GM20431 (cell line): Measurements from ENCODE around the gene SUCO.
"Not testable (repeated sequence)": the region's sequence is repeated elsewhere in the genome, so short reads cannot be mapped to it uniquely, and the experiment has no call there.

Source experiments
- in situ Hi-C: fragments of 300-500 bp; cut with MseI, MboI; formaldehyde crosslinking; loops from one replicate; pipeline ENCODE4 v1.15.0; 2020; ENCODE audit warnings: low sequenced_read_pairs; ENCODE audit not compliant: unreplicated experiment

The SUCO gene

DNA sequence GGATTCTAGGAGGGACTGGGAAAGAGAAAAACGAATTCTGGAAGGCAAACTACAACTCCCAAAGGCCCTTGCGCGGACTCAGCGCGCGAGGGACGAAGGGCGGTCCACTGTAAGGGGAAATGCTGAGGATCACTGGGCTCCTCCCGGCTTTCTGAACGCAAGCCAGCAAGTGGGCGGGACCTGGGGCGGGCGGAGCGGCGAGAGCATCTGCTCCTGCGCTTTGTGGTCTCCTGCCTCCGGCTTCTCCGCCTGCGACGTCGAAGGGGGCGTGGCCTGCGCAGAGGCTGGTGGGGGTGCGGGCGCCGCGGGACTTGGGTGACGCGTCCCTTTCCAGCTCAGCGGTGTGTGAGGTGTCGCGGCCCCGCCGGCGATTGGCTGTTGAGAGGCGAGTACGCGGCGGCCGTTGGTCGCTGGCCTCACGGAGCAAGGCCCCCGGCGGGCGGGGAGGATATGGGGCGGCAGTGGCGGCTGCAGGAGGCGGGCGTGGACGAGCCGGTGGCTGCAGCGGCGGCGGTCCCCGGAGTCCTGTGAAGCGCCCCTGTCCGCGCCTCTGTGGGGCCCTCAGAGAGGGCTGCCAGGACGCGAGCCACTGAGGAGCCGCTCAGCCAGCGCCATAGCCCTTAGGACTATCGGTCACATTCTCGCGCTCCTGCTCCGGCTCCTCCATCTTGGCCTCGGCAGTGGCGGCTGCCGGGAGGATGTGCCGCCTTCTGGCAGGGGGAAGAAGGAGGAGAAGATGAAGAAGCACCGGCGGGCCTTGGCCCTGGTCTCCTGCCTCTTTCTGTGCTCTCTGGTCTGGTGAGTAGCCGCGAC is at the start of gene SUCO:
Gene SUCO, plus strand, starts transcription at position 451 of the 813 bp plus-strand sequence. Its CDS starts 286 bp downstream, at position 737.
- in situ Hi-C loops, result no loop called here

DNA sequence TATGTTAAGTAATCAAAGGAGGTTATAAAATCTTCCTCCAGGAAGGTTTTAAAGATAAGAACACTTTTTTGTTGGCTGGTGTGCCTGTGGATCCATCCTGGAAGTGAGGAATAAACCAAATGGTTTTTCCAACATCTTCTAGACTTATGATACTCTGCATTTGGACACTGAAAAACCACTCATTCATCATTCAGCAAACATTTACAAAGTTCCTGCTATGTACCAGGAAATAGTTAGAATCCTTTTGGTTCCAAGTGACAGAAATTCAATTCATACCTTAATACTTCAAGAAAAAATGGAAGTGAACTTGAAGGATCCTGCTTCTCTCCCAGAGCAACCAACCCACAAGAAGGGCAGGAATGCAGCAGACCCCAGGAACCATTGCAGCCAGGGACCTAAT is 49.5 kb upstream of the SUCO start:
- in situ Hi-C loops, result no loop called here

- in situ Hi-C loops, result no loop called here
Measured at GRCh38 chr1:172484252-172484651, 48.7 kb upstream of the SUCO start.

DNA sequence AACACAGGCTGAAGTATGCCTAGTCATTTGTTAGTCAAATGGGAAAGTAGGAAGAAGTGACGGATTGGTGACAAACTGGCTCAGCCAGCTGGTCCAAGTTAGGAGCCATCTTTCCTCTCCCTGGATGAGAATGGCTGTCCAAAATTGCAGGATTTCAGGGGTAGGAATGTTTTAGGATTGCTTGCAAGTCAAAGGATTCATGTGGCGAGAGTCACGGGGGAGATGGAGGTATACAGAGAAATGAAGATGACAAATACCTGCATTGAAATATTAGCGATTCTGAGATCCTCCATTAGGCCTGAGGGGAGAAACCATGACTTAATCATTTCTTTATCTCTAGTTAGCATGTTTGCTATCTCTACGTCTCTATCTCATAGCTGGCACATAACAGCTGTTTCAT is 47.3 kb upstream of the SUCO start:
- in situ Hi-C loops, result no loop called here

DNA sequence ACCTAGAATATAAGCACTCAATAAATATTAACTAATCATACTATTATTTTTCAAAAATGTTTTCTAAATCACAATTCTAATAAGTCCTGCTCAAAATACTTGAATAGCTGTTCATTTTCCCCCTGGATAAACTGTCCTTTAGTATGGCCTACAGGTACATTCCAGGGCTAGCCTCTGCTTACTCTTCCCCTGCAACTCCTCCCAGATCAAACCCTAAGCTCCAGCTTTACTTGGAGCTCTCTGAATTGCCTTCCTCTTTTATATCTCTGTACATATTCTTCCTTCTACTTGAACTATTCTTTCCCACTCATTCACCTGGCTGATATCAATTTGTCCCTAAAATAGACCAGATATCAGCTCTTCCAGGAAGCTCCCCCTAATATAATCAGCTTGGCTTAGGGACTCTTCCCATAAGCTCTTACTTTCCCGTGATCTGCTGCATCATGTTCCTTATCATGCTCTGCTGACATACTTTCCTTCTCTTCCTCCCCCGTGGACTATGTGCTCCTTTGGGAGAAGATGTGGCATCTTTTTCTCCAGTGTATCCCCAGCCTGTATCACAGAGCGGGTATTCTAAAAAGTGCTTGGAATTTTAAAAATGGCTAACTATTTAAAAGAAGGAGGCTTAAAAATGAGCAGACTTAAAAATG is 46.0 kb upstream of the SUCO start:
- in situ Hi-C loops, result no loop called here

DNA sequence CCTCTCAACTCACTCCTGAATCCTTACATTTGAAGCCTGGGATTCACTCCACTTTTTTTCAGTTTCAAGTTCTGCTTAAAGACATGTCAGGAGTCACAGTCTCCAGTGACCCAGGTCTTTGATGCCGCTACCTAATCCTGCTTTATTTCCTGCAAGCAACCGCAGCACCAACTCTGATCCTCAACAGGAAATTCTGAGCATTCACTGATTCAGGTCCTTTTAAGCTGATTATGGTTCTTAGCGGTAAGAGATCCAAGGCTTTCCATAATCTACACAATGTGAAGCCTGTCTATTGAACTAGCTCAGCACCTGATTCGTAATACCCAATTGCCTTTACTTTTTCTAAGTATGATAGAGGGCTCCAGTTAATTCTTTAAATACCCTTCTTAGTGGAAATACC is 45.4 kb upstream of the SUCO start:
- in situ Hi-C loops, result no loop called here

GRCh38 chr1:172488393-172488792 is 44.6 kb upstream of the SUCO start:
- in situ Hi-C loops, result no loop called here

- in situ Hi-C loops, result no loop called here
Measured at GRCh38 chr1:172489847-172490246, 43.1 kb upstream of the SUCO start.

- in situ Hi-C loops, result no loop called here
Measured at GRCh38 chr1:172492421-172492820, 40.5 kb upstream of the SUCO start.

GRCh38 chr1:172494166-172494565 is 38.8 kb upstream of the SUCO start:
- in situ Hi-C loops, result no loop called here

DNA sequence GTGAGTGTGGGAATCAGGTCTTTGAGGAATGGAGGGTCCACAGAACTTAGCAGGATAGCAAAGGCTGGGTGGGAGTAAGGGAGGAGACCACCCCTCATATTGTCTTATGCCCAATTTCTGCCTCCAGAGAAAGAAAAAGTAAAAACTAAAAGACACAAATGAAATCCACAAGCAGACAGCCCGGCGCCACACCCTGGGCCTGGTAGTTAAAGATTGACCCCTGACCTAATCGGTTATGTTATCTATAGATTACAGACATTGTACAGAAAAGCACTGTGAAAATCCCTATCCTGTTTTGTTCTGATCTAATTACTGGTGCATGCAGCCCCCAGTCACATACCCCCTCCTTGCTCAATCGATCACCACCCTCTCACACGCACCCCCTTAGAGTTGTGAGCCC is 36.8 kb upstream of the SUCO start:
- in situ Hi-C loops, result not testable (repeated sequence)

DNA sequence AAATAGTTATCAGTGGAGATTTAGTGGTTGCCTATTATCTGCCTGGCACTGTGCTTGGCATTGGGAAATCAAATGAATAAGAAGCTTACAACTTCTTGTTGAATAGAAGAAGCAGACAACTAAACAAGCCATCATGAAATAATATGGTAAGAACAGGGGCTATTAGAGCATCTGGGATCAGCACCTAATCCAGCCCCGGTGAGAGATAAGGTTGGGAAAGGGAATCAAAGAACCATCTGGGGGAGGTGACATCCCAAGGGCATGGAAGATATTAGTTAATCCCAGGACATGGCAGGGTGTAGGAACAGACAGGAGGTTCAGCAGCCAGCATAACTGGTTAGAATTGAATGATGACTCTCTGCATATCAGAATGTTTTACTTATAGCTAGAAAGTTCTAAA is 36.3 kb upstream of the SUCO start:
- in situ Hi-C loops, result no loop called here

DNA sequence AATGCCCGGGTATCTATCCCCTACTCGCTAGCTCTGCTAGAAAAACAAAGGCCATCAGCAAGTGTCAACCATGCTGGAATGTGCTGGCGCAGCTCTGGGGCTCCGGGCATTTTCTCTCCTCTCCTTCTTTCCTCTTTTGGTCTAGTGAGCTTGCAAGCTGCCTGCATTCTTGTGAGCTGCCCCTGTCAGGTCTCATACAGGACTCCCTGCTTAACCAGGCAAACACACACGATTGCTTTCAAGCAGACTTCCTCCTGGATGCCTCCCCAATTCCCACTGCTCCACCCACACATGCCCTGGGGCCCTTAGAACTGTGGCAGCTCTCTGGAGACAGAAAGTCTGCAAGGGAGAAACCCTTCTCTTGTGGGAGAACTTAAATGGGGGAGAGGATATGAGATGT is 35.7 kb upstream of the SUCO start:
- in situ Hi-C loops, result no loop called here

GRCh38 chr1:172498857-172499256 is 34.1 kb upstream of the SUCO start:
- in situ Hi-C loops, result no loop called here

- in situ Hi-C loops, result no loop called here
Measured at GRCh38 chr1:172499636-172500141, 33.3 kb upstream of the SUCO start.

DNA sequence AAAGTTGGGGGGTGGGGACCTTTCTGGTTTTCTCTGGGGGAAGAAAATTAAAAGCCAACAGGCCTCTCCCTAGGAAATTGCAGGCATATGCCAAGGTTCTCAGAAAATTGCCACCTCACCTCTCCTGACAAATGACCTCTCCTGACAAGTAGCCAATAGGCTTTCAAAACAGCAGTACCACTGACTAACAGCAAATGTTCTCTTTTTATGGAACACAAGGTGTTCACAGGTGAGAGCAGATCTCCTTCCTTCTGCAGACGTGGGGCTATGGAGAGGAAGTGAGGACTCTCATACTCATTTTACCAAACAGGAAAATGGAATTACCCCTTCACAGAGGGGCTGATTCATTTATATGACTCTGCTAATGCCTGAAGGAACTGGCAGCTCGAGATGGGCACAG is 32.7 kb upstream of the SUCO start:
- in situ Hi-C loops, result no loop called here

GRCh38 chr1:172507741-172508140 is 25.2 kb upstream of the SUCO start:
- in situ Hi-C loops, result no loop called here

DNA sequence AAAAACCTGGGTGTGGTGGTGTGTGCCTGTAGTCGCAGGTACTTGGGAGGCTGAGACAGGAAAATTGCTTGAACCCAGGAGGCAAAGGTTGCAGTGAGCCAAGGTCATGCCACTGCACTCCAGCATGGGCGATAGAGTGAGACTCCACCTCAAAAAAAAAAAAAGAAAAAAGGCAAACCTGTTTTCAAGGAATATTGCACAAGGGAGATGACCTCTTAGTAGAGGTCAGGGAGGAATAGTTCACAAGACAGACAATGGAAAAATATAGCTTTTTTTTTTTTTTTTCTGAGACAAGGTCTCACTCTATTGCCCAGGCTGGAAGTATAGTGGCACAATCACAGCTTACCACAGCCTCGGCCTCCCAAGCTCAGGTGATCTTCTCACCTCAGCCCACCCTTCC is 22.5 kb upstream of the SUCO start:
- in situ Hi-C loops, result no loop called here

DNA sequence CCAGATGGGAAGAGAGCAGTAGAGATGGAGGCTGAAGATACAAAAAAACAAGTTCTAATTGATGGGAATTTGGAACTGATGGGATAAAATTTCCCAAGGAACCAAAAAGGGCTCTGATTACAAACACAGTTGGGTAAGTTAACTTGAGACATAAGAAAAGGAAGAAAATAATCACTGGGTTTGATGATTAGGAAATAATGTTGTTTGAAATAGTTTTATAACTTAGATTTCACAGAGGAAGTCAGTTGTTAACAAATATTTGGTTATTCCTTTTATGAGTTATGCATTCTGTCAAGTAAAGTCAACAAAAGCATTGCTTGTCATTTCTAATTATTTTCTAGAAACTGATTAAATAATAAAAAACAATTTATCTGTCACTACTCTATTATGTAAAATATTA is 20.4 kb upstream of the SUCO start:
- in situ Hi-C loops, result no loop called here

- in situ Hi-C loops, result no loop called here
Measured at GRCh38 chr1:172513479-172513878, 19.5 kb upstream of the SUCO start.

DNA sequence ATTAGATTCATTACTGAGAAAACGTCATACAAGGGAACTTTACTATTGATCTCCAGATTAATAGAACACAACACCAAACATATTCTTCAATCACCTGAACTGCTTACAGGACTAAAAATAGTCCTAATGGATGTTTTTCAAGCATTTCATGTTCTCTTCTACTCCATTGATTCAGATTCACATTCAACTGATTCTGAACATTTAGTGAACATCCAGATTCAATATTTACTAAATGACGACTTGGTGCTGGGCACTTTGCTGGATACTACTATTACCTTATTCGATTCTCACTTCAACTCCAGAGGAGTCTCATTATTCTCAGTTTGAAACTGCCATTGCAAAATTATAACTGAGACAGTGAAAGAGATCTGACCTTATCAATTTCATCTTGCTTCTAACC is 18.8 kb upstream of the SUCO start:
- in situ Hi-C loops, result no loop called here

GRCh38 chr1:172515436-172515835 is 17.5 kb upstream of the SUCO start:
- in situ Hi-C loops, result no loop called here
